Hematopoietic multipotent progenitor cell treated with erythropoietin and hydrocortisone succinate and interleukin-3 and kit ligand, for 6 days (in vitro differentiated cells): ENCODE results near the gene PKP3.
"Not testable (repeated sequence)": the region's sequence is repeated elsewhere in the genome, so short reads cannot be mapped to it uniquely, and the experiment has no call there.

Source experiments
- DNase-seq: peaks from one replicate; pipeline ENCODE4 v3.0.0-alpha.2; 2015

PKP3 gene

GRCh38 chr11:413120-414081, 19.4 kb downstream of the PKP3 start:
- peak; percentile 68 for DNase-seq

- no peak for DNase-seq
Measured at GRCh38 chr11:414318-414857, 20.4 kb downstream of the PKP3 start.

- DNase-seq = no peak
Measured at GRCh38 chr11:415640-416041, 21.6 kb downstream of the PKP3 start.

GRCh38 chr11:416051-416756, 22.2 kb downstream of the PKP3 start:
- DNase-seq = no peak

- peak; percentile 59 for DNase-seq
Measured at GRCh38 chr11:416757-417621, 23.0 kb downstream of the PKP3 start.

- no peak for DNase-seq
Measured at GRCh38 chr11:417652-418342, 23.8 kb downstream of the PKP3 start.

- DNase-seq = no peak
Measured at GRCh38 chr11:418343-419247, 24.6 kb downstream of the PKP3 start.

- DNase-seq = no peak
Measured at GRCh38 chr11:419248-420005, 25.4 kb downstream of the PKP3 start.

- DNase-seq = no peak
Measured at GRCh38 chr11:420054-420910, 26.3 kb downstream of the PKP3 start.

- no peak for DNase-seq
Measured at GRCh38 chr11:420911-421321, 26.9 kb downstream of the PKP3 start.

- no peak for DNase-seq
Measured at GRCh38 chr11:422249-422656, 28.2 kb downstream of the PKP3 start.

GRCh38 chr11:424232-424631, 30.2 kb downstream of the PKP3 start:
- no peak for DNase-seq

- not testable (repeated sequence) for DNase-seq
Measured at GRCh38 chr11:424766-425165, 30.8 kb downstream of the PKP3 start.

- DNase-seq = no peak
Measured at GRCh38 chr11:425301-425700, 31.3 kb downstream of the PKP3 start.

- DNase-seq = no peak
Measured at GRCh38 chr11:426851-427250, 32.8 kb downstream of the PKP3 start.

- DNase-seq = no peak
Measured at GRCh38 chr11:428295-428694, 34.3 kb downstream of the PKP3 start.

GRCh38 chr11:429391-429790, 35.4 kb downstream of the PKP3 start:
- DNase-seq = no peak

GRCh38 chr11:429931-430456, 36.0 kb downstream of the PKP3 start:
- DNase-seq = no peak

GRCh38 chr11:431921-432320, 37.9 kb downstream of the PKP3 start:
- no peak for DNase-seq
